OCI-LY1 (cell line): ENCODE measurements around the gene ITGA1.

Experiments used
- EZH2 ChIP-seq: fragments of 200-600 bp; sonication (generic), shearing (Covaris generic); IDR thresholded peaks from 2 replicates; pipeline ENCODE4 v1.8.0; 2017; ENCODE audit warnings: borderline replicate concordance, mixed run types, mild to moderate bottlenecking, antibody characterized with exemption, low read length, moderate library complexity, mixed read lengths
- TF ChIP-seq, protein P1 (sequence below): fragments of 200-600 bp; sonication (generic), shearing (Covaris generic); IDR thresholded peaks from 2 replicates; pipeline ENCODE4 v1.5.1; 2017; ENCODE audit warnings: mild to moderate bottlenecking, antibody characterized with exemption, low read length, moderate library complexity, mixed read lengths

GRCh38 chr5:52789378-52789777, 1.7 kb downstream of the ITGA1 start:
- TF ChIP-seq, protein P1, sequence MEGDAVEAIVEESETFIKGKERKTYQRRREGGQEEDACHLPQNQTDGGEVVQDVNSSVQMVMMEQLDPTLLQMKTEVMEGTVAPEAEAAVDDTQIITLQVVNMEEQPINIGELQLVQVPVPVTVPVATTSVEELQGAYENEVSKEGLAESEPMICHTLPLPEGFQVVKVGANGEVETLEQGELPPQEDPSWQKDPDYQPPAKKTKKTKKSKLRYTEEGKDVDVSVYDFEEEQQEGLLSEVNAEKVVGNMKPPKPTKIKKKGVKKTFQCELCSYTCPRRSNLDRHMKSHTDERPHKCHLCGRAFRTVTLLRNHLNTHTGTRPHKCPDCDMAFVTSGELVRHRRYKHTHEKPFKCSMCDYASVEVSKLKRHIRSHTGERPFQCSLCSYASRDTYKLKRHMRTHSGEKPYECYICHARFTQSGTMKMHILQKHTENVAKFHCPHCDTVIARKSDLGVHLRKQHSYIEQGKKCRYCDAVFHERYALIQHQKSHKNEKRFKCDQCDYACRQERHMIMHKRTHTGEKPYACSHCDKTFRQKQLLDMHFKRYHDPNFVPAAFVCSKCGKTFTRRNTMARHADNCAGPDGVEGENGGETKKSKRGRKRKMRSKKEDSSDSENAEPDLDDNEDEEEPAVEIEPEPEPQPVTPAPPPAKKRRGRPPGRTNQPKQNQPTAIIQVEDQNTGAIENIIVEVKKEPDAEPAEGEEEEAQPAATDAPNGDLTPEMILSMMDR, result no peak
- TF ChIP-seq EZH2, result no peak
